CD4-positive, alpha-beta T cell treated with Interleukin-15 for 4 hours (primary cell): Measurements from ENCODE around the gene NRXN3.

Source experiments
- DNase-seq: peaks from one replicate; pipeline ENCODE4 v3.0.0-alpha.2; 2020; ENCODE audit warnings: low spot score

Gene NRXN3

GRCh38 chr14:79638672-79639266, 1468.6 kb downstream of the NRXN3 start:
- DNase-seq: no peak

DNA sequence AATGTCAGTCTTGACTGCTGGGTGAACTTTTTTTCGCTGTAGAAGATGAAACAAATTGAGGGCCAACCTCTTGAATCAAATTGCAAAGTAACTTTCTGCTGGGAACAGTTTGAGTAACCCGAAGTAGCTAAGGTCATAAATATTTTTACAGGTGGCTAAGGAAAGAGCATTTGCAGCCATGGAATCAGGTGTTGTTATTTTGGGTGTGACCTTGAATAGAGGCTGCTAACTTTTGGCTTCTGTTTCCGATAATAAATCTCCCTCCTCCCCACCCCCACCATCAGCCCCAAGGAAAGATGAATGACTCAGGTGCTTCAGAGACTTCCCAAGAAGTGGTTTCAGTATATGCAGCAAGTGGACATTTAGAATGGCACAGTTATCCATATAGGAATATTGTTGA, 1469.4 kb downstream of the NRXN3 start:
- DNase-seq: no peak

- no peak for DNase-seq
Measured at GRCh38 chr14:79641371-79641770, 1471.2 kb downstream of the NRXN3 start.

DNA sequence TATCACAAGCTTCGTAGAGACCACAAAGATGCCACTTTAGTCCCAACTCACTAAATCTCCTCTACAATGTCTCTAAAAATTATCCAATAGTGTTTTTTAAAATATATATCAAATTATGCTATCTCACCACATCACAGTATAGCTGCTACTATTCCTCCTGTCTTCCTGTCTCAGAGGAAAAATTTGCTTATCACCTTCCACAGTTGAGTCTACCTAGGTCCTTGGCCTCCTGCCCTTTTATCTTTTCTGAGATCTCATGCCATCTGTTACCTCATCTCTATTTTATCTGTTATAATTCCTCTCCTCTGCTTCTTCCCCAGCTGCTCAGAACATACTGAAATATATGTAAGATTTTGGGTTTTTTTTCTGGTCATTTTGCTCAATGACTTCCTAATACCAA, 1473.0 kb downstream of the NRXN3 start:
- no peak for DNase-seq

- DNase-seq: no peak
Measured at GRCh38 chr14:79645753-79646362, 1475.7 kb downstream of the NRXN3 start.

DNA sequence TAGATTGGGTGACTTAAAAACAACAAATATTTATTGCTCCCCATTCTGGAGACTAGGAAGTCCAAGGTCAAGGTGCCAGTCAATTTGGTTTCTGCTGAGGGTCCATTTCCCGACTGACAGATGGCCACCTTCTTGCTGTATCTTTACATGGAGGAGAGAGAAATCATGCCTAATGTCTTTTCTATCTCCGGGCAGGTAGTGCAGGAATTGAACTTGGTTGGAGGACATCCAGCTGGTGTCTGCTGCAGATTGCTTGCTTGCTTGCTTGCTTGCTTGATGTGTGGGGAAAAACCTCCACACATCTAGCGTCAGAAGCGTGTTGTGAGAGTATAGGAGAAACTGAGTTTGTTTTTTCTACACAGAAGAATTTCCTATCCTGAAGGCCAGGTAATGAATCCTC, 1479.7 kb downstream of the NRXN3 start:
- DNase-seq: no peak

DNA sequence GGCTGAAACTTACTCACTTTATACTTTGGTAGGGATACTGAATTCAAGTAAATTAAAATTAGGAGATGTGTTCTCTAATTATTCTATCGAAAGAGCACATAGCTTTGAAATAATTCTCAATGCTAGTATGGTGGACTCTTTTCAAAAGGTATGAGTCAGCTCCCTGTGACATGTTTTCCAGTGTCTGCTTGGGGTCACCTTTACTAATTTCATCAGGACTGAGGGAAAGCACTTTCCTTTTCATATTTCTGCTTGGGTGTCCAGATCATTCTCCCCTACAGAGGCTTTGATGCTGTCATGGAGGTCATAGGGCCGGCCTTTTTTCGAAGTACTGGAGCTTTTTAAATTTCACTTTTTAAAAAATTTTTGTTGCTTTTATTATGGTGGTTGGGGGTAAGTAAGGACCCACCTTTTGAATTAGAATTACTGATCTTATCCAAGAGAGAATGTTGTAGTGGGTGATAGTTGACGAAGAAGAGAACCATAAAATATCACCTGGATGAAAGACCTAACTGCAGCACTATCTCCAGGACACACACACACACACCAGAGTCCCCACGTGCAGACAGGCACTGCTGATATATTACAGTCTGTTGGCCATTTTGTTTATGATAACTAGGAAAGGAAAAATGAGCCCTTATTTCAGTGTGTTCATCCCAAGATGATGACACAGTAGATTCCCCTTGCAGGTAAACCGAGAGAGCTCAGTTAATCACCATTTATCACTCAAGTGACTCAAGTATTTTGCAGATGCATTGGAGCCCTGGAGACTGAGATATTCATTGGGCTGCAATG, 1482.5 kb downstream of the NRXN3 start:
- no peak for DNase-seq

GRCh38 chr14:79656056-79656455, 1485.9 kb downstream of the NRXN3 start:
- DNase-seq: no peak

DNA sequence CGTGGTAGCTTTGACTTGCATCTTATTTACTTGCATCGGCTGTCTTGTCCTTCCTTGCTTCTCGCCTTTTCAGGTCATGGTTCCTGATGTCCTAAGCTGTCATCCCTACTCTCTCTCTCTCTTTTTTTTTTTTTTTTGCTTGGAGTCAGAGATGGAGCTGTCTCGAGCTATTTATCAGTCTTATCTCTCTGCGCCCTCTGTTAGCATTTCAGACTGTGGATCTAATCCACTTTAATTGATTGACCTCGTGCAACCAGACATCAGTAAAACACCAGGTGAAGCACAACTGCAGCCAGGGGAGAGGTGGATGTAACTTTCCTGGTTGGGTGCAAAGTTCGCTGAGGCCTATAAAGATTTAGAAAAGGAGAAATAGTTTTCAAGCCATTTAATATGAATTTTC, 1486.3 kb downstream of the NRXN3 start:
- no peak for DNase-seq

DNA sequence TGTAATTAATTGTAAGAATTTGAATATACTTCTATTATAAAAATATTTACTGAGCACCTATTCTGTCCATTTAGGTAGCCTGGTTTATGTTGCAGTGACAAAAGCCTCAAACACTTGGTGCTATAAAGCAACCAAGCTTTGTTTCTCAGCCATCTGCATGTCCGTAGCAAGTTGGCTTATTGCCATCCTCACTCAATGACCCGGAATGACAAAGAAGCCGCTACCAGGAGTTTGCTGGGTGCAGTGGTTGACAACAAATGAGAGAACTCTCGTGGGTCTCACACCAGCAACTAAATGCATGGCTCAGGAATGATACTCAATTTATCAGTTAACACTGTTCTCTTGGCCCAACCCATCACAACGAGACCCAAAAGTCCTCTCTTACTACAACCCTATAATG, 1488.0 kb downstream of the NRXN3 start:
- no peak for DNase-seq

DNA sequence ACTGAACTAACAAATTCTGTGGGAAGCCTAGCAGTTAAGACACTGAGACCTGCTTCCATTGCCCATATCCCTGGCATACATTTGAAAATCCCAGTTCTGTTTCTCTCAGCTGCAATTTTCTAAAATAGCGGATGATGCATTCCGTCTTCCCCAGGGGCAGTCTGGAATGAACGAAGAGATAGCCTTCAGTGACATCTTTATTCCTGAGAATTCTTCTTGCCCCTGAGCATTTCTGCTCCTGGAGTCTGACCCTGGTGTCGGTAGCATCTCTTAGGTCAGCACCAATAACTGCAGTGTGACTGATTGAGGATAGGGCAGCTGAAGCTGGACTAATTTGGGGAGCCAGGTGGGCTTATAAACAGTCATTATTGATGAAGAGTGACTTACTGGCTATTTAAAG, 1488.6 kb downstream of the NRXN3 start:
- DNase-seq: no peak

GRCh38 chr14:79660053-79660939, 1490.1 kb downstream of the NRXN3 start:
- no peak for DNase-seq

DNA sequence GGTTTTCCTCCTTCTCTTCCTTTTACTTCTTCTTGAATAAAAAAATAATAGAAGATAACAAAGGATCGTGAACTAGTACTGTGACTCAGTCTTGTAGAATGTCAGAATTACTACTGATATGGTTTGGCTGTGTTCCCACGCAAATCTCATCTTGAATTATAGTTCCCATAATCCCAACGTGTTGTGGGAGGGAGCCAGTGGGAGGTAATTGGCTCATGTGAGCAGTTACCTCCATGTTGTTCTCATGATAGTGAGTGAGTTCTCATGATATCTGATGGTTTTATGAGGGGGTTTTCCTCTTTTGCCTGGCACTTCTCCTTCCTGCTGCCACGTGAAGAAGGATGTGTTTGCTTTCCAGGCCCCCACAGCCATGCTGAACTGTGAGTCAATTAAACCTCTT, 1491.6 kb downstream of the NRXN3 start:
- no peak for DNase-seq

- no peak for DNase-seq
Measured at GRCh38 chr14:79663453-79663852, 1493.3 kb downstream of the NRXN3 start.

GRCh38 chr14:79665556-79665955, 1495.4 kb downstream of the NRXN3 start:
- no peak for DNase-seq

DNA sequence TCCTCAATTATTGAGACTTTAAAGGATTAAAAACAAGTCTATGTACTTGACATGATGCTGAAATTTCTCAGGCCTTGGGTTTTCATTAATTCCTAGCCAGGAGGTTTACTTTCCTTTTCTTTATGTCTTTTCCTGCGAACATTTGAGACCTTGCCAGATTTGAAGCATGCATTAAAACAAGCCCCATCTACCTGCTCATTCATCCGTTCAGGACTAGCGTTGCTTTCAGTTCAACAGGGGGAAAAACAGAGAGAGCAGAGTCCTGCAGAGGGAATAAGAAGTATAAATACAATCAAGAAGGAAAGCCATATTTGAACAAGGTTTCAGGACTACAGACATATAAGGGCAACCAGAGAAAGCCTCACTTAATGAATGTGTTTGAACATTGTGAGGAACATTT, 1498.8 kb downstream of the NRXN3 start:
- no peak for DNase-seq

GRCh38 chr14:79670811-79671210, 1500.6 kb downstream of the NRXN3 start:
- DNase-seq: no peak

- DNase-seq: no peak
Measured at GRCh38 chr14:79680087-79680486, 1509.9 kb downstream of the NRXN3 start.

GRCh38 chr14:79686196-79686595, 1516.0 kb downstream of the NRXN3 start:
- DNase-seq: no peak

- no peak for DNase-seq
Measured at GRCh38 chr14:79690960-79691359, 1520.8 kb downstream of the NRXN3 start.

DNA sequence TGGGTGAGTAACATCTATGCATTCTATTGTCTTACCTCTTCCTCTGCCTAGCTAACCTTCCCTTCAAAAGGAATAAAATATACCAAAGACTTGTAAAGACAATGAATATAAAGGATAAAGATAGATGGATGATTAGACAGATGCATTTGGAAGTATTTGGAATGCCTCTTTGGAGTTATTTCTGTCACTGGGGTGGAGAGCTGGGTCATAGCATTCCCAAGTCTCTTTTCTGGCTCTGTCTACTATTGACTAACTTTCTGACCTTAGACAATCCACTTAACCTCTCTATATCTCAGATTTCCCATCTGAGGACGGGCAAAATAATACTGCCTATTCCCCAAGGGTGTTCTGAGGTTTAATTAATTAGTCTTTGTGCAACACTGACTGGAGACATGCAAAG, 1523.8 kb downstream of the NRXN3 start:
- no peak for DNase-seq

DNA sequence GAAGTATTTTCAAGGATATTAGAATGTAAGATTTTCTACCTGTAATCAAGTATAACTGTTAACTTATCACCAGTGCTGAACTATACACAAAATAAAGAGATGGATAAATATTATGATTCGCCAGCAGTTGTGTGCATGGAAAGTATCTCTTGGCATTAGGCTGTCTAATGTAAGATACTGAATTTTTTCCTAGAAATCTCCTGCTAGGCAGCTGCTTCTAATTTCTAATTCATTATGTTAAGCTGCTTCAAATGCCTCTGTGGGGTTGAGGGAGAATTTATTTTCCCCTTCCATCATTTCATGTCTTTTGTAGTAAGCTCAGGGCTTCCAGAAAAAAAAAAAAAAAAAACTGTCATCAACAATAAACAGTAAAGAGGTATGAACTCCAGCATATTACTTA, 1525.1 kb downstream of the NRXN3 start:
- no peak for DNase-seq
